ENCODE measurements around the gene SUSD3.
A peak's percentile ranks its signal among the peaks of the same experiment; 100 is the strongest.
"Not testable (repeated sequence)": the region's sequence is repeated elsewhere in the genome, so short reads cannot be mapped to it uniquely, and the experiment has no call there.

The SUSD3 gene

GRCh38 chr9:93114169-93114983, 55.9 kb downstream of the SUSD3 start:
- peak; percentile 9 for DNase-seq

GRCh38 chr9:93114984-93115335, 56.5 kb downstream of the SUSD3 start:
- peak; percentile 4 for DNase-seq

DNA sequence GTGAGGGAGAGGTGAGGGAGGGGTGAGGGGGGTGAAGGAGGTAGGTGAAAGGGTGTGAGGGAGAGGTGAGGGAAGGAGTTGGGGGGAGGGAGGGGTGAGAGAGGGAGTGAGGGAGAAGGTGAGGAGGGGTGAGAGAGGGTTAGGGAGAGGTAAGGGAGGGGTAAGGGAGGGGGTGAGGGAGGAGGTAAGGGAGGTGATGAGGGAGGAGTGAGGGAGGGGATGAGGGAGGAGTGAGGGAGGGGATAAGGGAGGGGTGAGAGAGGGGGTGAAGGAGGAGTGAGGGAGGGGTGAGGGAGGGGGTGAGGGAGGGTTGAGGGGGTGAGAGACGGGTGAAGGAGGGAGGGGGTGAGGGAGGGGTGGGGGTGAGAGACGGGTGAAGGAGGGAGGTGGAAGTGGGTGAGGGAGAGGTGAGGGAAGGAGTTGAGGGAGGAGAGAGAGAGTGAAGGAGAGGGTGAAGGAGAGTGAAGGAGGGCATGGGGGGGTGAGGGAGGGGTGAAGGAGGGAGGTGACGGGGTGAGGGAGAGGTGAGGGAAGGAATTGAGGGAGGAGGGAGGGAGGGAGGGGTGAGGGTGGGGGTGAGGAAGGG, 57.1 kb downstream of the SUSD3 start:
- DNase-seq: peak; percentile 2

DNA sequence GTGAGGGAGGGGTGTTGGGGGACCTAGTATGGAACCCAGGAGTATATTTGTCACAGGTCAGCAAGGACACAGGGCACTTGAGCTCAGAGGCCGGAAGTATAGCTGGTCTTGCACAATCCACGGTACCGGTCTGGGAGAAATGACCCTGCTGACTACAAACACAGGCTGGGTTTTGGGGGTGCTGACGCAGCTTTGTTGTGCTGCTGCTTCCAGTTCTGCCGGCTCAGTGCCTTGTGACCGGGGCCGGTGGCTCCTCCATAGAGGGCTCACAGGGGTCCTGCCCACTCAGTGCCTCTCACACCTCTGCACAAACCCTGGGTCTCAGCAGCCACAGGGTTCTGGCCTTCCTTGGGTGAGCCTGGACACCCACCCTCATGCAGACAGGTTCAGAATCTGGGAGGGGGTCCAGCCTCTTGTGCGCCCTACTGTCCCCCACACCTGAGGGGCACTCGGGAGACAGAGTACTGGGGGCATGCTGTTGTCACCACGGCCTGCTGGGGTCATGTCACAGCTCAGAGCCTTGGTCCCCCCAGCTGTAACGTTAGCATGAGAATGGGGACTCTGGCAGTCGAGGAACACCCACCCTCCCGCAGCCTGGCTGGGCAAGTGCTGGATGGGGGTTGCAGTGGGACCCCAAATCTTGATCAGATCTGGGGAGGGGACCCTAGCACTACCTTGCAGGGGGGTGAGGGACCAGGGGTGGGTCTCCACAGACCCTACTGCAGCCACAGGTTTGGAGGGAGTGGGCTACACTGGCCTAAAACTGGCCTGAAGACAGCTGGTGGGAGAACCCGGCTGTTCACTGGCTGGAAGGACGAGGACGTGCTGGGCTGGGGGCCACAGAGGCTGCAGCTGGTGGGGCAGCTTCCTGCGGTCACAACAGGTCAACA, 57.8 kb downstream of the SUSD3 start:
- peak; percentile 20 for DNase-seq

DNA sequence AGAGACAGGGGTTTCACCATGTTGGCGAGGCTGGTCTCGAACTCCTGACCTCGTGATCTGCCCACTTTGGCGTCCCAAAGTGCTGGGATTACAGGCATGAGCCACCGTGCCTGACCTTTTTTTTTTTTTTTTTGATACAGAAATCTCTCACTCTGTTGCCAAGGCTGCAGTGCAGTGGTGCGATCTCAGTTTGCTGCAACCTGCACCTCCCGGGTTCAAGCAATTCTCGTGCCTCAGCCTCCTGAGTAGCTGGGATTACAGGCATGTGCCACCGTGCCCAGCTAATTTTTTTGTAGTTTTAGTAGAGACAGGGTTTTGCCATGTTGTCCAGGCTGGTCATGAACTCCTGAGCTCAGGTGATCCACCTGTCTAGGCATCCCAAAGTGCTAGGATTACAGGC, 59.0 kb downstream of the SUSD3 start:
- not testable (repeated sequence) for DNase-seq

- peak; percentile 2 for DNase-seq
Measured at GRCh38 chr9:93117924-93118862, 59.7 kb downstream of the SUSD3 start.

DNA sequence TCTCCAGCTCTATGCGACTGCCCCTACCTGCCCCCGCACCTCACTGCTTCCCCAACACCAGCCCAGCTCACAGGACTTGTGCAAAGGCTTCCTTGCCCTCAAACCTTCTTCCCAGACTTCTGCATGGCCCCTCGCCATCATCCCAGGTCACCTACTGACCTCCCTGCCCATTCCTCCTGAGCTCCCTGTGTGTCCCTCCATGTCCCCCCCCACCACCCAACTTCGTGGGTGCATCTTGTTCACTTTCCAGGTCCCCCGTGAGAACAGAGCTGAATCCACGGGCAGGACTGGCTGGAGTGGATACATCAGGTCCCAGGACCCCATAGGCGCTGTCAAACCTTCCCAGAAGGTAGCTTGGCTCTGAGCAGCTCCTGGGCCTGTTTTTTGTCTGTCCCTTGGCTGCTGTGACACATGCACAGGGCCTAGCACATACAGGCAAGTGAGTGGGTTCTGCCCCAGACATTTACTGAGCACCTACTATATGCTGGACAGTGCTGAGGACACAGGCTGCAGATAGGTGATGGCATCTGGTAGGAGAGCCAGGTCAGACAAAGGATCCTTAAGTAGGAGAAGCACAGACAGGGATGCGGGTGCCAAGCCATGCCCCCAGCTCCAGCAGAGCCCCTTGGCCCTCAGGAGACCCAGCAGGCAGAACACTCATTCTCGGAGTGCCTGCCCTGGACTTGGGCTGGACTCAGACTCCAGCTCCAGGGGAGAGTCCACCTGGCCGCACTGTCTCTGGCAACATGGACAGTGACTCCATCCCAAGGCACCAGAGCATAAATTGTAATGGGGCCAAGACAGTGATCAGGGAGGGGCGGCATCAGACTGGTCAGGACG, 60.6 kb downstream of the SUSD3 start:
- DNase-seq: peak; percentile 10

- no peak for DNase-seq
Measured at GRCh38 chr9:93119703-93119952, 61.1 kb downstream of the SUSD3 start.

GRCh38 chr9:93119953-93120845, 61.7 kb downstream of the SUSD3 start:
- DNase-seq: peak; percentile 88

DNA sequence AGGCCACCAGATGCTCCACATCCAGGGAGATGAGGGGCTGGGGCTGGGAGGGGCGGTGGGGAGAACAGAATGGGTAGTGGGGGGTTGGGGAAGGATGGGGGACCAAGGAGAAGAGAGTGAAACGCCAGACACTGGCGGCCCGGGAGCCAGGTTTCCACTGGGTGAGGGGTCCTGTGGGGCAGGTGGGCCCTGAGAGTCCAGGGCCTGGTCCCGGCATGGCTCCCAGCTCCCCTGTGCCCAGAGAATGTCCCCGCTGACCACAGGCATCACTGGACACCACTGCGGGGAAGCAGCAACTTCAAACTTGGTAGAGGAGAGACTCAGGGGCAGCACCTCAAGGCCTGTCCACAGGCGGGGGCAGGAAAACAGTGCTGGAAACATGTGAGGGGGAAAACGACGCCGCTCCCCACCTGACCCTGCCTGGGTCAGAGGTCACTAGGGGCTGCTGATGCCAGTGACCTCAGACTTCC, 62.4 kb downstream of the SUSD3 start:
- DNase-seq: peak; percentile 5

- DNase-seq: peak; percentile 14
Measured at GRCh38 chr9:93121316-93122241, 63.1 kb downstream of the SUSD3 start.

DNA sequence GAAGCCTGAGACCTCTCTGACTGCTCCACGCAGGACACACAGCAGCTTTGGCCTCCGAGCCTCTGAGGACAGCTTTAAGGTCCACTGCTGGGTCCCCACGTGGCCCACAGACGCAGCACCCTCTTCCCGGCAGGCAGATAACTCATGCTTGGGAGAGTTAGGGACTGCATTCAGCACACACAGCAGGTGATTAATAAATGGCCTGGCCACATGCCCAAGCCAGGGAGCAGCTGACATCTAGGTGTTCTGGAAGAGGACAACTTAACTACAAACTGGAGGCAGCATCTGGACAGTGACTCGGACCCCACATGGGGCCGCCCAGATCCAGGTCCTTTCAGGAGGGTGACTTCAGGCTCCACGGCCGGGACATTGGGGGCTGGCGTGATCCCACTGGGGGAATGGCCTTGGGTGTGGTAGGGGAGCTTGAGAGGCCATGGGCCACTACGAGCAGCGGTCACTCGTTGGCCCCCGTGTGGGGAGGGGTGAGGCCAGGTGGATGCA, 64.3 kb downstream of the SUSD3 start:
- DNase-seq: peak; percentile 4

DNA sequence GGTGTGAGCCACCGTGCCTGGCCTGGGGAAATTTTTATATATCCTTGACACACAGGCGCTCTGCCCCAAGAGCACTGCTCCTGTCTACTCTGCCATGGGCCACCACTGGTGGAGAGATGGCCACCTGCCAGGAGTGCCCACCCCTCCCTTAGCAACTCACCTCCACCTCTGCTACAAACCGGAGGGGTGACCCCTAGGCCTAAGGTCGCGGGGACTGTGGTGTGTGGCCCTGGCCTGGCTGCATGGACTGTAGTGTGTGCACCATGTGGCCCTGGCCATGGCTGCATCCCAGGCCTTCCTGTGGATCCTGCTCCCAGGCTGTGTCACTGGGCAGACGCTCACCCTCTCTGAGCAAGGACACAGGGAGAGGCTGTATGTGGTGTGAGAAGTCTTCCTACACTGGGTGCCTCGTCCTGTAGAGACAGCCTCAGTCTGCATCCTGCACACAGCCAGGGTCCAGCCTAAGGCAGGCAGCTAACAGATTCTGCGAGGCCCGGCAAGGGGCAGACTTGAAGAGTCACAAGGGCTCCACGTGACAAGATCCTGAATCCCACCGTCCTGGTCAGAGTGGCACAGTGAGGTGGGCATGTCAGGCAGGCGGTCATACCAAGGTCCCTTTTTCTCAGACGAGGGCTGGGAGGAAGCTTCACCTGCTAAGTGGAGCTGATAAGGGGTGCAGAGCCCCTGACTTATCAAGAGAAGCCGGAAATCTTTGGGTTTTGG, 65.2 kb downstream of the SUSD3 start:
- peak; percentile 15 for DNase-seq

DNA sequence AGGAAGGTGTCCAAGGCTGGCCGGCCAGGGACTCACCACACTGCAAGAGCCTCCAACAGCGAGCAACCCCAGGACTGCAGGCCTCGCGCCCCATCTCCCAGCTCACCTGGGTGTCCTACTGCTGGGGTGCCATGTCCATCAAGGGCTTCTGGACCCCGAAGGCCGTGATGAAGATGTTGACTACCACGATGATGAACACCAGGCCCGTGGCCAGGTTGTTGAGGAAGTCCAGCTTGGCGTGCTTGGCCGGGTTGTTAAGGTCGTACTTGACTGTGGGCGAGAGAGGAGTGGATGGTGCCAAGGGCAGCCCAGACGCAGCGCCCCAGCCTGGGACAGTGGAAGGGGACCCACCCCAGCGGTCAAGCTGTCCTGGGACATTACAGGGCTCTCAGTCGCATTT, 66.3 kb downstream of the SUSD3 start:
- DNase-seq: peak; percentile 3

DNA sequence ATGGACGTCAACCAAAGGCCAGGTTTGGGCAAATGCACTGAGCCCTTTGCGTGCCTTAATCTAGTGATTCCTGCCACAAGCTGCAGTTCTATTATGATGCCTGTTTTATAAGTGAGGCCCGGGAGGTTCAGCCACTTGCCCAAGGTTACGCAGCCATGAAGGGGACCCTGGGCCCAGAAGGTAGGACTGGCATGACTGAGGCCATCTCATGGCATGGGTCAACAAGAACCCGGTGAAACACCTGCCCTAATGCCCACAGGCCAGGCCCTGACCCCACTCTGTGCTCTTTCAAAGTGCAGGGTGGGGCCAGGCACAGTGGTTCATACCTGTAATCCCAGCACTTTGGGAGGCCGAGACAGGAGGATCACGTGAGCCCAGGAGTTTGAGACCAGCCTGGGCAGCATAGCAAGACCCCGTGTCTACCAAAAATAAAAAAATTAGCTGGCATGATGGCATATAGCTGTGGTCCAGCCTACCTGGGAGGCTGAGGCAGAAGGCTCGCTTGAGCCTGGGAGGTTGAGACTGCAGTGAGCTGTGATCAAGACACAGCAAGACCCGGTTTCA, 66.9 kb downstream of the SUSD3 start:
- peak; percentile 8 for DNase-seq

DNA sequence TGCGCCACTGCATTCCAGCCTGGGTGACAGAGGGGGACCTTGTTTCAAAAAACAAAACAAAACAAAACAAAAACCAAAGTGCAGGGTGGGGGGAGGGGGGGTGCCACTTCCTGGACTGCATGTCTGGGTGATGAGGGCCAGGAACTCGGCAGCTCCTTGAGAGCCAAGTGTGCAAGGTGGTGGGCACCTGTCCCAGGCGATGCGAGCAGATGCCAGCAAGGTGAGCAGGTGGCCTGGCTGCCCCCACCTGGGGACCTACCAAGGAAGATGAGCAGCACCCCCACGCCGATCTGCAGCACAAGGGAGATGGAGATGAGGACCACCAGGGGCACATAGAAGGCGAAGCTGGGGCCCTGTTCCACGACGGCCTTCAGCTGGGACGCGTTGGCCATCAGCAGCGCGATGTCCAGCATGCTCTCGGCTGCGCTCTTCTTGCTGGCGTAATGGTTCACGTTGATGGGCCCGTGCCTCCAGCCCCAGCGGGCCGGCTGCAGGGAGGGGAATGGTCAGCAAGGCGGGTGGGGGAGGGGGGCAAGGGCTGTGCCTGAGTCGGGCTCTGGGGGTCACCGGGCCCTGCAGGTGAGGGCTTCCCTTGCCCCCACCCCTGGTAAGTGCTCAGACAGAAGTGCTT, 67.8 kb downstream of the SUSD3 start:
- peak; percentile 15 for DNase-seq

DNA sequence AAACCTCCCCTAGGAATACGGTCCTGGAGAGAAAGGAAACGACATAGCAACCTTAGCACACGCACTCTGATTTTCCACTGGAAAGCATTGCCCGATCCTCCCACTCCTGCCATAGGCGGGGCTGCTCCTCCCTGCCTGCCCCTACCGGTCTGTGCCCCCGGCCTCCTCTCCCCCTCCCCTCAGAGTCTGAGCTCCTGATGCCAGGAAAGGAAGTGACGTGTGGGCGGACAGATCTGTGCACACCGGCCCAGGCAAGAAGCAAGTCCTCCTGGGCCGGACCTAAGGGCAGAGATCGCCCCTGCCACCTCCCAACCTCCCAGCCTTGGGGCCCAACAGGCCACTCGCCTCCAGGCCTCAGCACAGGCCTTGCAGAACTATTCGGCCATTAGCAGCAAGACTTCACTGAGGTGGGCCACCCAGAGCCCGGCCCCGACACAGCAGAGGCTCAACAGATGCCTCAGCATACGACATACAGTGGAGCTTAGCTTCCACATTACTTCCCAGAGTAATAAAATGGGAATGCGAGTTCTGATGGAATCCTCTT, 68.4 kb downstream of the SUSD3 start:
- DNase-seq: peak; percentile 18

Measured in 8988T (cell line).